COLO829 (cell line): Measurements from ENCODE around the gene DZIP1.
"Not testable (repeated sequence)": the region's sequence is repeated elsewhere in the genome, so short reads cannot be mapped to it uniquely, and the experiment has no call there.

ENCODE experiments used
- DNase-seq: peaks from one replicate; pipeline ENCODE4 v3.0.0; 2012; ENCODE audit warnings: low spot score

The DZIP1 gene

DNA sequence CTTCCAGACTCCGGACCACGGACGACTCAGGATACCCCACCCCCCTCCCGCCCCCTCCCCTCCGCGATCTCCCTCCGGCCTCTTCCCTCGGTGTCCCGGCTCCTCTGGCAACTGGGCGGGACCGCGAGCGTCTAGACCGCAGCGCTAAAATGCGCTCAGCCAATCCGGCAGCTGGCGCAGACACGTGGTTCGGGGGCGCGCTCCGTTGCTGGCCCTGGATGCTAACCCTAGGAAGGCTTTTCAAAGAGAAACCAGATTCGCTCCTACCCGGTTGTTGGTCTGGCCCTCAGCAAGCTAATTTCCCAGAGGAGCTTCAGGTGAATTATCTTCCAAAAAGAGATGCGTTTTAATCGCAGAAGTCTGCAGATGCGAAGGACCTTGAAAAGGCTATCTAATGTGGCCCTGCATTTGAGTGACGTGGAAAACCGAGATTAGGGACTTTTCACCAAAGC lies at the start of gene DZIP1:
Gene DZIP1, minus strand, starts transcription at position 106 of the 452 bp plus-strand sequence. CDS start 2,677 bp downstream, outside the sequence.
- DNase-seq, result no peak

DNA sequence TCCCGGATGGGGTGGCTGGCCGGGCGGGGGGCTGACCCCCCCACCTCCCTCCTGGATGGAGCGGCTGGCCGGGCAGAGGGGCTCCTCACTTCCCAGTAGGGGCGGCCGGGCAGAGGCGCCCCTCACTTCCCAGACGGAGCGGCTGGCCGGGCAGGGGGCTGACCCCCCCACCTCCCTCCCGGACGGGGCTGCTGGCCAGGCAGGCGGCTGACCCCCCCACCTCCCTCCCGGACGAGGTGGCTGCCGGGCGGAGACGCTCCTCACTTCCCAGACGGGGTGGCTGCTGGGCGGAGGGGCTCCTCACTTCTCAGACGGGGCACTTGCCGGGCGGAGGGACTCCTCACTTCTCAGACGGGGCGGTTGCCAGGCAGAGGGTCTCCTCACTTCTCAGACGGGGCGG lies 46.5 kb upstream of the DZIP1 start:
- DNase-seq, result not testable (repeated sequence)

DNA sequence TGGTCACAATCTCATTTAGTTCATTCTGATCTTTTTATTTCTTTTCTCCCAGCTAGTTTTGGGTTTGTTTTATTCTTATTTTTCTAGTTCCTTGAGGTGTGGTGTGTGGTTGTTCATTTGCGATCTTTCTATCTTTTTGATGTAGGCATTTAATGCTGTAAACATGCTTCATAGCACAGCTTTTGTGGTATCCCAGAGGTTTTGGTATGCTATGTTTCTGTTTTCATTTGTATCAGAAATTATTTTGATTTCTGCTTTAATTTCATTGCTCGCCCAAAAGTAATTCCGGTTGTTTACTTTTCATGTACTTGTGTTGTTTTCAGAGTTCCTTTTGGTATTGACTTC lies 45.0 kb upstream of the DZIP1 start:
- DNase-seq, result no peak

GRCh38 chr13:95684960-95685359 lies 40.5 kb upstream of the DZIP1 start:
- DNase-seq, result not testable (repeated sequence)

DNA sequence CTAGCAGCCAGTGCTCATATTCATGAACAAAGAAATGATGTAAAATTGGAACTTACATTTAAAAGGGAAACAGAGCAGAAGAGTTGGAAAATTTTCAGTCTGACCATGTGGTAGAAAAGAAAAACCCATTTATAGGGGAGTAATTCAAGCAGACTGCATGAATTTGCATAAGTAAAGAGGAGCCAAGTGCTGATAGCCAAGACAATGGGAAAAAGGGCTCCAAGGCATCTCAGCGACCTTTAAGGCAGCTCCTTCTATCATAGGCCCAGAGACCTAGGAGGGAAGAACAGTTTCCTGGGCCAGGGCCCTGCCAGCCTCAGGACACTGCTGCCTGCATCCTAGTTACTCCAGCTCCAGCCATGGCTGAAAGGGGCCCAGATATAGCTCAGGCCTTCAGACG lies 39.9 kb upstream of the DZIP1 start:
- DNase-seq, result no peak

GRCh38 chr13:95679722-95680121 lies 35.2 kb upstream of the DZIP1 start:
- DNase-seq, result no peak

GRCh38 chr13:95678967-95679366 lies 34.5 kb upstream of the DZIP1 start:
- no peak for DNase-seq

GRCh38 chr13:95677564-95678266 lies 33.2 kb upstream of the DZIP1 start:
- no peak for DNase-seq

- DNase-seq, result peak; percentile 95
Measured at GRCh38 chr13:95676762-95677563, 32.5 kb upstream of the DZIP1 start, which contains the start of gene DNAJC3. TSS of gene DNAJC3 (plus strand) at chr13:95677139. CDS start at chr13:95677256, 117 bp downstream.

DNA sequence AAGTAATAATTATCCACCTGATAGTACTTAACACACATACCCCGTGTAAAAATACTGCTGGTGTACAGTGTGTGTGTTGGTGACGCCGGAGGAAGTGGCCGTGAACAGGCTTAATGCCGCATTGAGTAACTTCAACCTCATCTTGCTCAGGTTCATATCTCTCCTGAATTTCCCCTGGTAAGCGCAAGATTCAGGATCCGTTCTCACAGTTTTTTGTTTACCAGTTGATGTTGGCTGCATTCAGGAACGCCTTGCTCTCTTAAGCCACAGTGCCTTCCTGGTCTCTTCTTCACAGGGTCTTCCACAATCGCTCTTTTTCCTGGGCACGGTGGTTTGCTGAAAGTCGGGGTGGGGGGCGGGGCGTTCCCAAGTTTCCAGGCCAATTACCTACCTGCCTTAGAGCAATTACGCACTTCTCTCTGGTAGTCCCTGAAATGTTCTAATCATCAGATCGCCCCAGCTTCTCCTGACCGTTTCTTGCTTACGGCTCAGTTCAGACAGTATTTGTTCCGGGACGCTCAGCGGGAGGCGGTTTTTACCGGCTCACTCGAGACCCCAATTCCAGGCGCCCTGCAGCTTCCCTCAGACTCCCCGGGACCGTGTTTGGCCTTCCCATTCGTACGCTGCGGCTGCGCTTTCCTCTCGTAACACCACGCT lies 31.7 kb upstream of the DZIP1 start:
- DNase-seq, result no peak

GRCh38 chr13:95671597-95671996 lies 27.1 kb upstream of the DZIP1 start:
- DNase-seq, result no peak

GRCh38 chr13:95667235-95667634 lies 22.7 kb upstream of the DZIP1 start:
- DNase-seq, result not testable (repeated sequence)

DNA sequence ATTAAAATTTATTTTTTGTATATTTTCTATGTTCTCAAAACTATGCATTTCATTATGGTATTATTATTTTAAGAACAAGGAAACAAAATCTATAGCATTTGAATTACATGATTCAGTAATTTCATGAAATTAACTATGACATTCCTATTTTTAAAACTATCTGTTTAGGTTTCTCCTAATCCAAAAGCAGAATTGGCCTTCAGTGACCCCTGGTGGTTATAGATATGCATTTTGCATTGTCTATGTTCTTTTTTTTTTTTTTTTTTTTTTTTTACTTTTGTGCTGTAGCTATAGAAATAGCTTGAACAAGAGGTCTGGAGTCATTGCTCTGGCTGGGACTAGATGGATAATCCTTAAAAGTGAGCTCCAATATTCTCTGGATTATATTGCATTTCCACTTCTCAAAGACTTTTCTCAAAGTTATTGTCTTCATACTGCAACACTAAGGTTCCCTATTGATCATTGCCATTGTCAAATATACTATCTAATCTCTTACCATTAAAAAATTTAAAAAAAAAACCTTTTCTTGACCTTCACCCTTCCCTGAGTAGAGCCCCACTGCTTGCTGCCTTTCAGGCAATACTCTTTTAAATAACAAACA lies 16.6 kb upstream of the DZIP1 start:
- DNase-seq, result peak; percentile 56

DNA sequence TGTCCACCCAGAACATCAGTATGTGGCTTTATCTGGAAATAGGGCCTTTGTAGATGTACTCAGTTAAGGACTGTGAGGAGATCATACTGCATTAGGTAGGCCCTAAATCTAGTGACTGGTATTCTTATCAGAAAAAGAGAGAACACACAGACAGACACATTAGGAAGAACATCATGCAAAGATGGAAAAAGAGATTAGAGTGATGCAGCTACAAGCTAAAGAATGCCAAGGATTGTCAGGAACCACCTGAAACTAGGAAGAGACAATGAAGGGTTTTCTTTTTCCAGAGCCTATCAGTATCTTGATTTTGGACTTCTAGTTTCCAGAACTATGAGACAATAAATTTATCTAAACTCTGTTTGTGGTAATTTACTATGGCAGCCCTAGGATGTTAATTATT lies 15.0 kb upstream of the DZIP1 start:
- DNase-seq, result no peak

GRCh38 chr13:95656386-95657015 lies 12.0 kb upstream of the DZIP1 start:
- DNase-seq, result no peak

GRCh38 chr13:95652821-95653220 lies 8.3 kb upstream of the DZIP1 start:
- no peak for DNase-seq

GRCh38 chr13:95652244-95652764 lies 7.8 kb upstream of the DZIP1 start:
- no peak for DNase-seq

- no peak for DNase-seq
Measured at GRCh38 chr13:95650696-95651095, 6.2 kb upstream of the DZIP1 start.

DNA sequence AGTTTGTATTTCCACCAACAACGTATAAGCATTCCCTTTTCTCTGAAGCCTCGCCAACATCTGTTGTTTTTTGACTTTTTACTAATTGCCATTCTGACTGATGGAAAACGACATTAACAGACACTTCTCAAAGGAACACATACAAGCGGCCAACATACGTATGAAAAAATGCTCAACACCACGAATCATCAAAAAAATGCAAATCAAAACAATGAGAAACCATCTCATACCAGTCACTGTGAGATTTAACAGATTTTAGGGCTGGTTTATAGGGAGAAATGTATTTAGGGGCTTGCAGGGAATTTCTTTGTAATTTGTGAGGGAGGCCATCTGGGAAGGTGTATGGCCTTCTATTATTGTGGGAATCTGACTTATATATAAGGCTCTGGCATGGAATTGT lies 2.8 kb upstream of the DZIP1 start:
- DNase-seq, result no peak

GRCh38 chr13:95643936-95644598 lies 439 bp downstream of the DZIP1 start:
- DNase-seq, result no peak

DNA sequence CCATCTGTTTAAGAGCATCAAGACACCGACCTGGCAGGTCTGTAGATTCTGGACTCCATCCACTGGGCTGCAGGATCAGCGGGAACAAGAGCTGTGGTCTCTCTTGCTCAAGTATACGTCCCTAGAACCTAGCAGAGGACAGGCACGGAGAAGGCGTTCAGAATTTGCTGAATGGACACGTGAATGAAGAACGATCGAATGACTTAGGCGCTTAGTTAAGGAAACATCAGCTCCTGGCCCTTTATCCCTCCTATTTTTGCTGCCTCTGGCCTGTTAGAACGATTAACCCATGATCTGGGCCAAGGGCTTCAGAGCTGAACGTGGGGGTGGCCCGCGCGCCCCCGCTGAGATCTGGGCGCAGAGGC lies 953 bp downstream of the DZIP1 start:
- no peak for DNase-seq
